Suprapubic skin (tissue), 4 donors: ENCODE results near the gene LHPP.

ENCODE experiments used
- EP300 ChIP-seq: sonication (generic); formaldehyde crosslinking; IDR thresholded peaks from one replicate; pipeline ENCODE4 v1.6.1; 2017; ENCODE audit warnings: antibody characterized with exemption
- POLR2A ChIP-seq, 2 donors: fragments of 450-650 bp; IDR thresholded peaks; one replicate each; pipeline ENCODE4 v1.6.1; 2017; ENCODE audit warnings: antibody characterized with exemption in 2 of 2, mild to moderate bottlenecking in 2 of 2, moderate library complexity in 2 of 2
- POLR2AphosphoS5 ChIP-seq, 3 donors: sonication (generic); formaldehyde crosslinking; IDR thresholded peaks; one replicate each; pipeline ENCODE4 v1.6.1; 2017; ENCODE audit warnings: antibody characterized with exemption in 3 of 3
- TF ChIP-seq, protein P1 (sequence below), 2 donors: fragments of 200-600 bp in 1 of 2; fragments of 450-650 bp in 1 of 2; sonication (generic) in 1 of 2; IDR thresholded peaks; one replicate each; pipeline ENCODE4 v1.5.1; 2016 to 2019; ENCODE audit warnings: antibody characterized with exemption in 2 of 2, mild to moderate bottlenecking in 1 of 2, moderate library complexity in 1 of 2

DNA sequence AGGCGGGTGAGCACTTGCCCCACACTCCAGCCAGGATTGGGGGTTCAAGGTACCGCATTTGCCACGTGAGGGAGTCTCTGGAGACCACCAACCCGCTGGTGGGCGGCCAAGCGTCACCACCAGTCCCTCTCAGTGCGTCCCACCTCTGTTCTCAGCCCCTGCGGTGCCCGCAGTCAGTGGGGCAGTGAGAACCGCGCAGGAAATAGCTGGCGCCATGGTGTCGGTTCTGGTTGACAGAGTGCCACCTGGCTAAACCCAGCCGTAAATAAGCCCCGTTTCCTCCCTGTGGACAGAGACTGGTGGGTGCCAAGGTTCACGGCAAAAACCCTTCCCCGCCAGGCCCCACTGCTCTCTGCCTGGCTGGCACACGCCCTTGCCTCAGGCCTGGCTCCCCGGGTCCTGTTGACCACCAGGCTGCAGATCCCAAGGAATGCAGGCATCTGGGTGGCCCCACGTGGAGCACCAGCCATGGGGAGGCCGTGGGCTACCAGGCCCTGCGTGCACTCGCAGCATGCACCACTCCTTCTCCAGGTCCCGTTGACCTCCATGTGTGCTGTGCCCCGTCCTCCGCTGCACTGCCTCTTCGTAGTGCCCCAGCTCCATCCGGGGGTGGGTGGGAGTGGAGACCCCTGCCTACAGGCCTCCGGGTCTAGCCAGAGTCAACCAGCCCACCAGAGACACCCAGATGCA lies 140.0 kb downstream of the LHPP start:
- TF ChIP-seq, protein P1, sequence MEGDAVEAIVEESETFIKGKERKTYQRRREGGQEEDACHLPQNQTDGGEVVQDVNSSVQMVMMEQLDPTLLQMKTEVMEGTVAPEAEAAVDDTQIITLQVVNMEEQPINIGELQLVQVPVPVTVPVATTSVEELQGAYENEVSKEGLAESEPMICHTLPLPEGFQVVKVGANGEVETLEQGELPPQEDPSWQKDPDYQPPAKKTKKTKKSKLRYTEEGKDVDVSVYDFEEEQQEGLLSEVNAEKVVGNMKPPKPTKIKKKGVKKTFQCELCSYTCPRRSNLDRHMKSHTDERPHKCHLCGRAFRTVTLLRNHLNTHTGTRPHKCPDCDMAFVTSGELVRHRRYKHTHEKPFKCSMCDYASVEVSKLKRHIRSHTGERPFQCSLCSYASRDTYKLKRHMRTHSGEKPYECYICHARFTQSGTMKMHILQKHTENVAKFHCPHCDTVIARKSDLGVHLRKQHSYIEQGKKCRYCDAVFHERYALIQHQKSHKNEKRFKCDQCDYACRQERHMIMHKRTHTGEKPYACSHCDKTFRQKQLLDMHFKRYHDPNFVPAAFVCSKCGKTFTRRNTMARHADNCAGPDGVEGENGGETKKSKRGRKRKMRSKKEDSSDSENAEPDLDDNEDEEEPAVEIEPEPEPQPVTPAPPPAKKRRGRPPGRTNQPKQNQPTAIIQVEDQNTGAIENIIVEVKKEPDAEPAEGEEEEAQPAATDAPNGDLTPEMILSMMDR (IDR thresholded peaks at IDR 0.05) = no peak
- no peak for TF ChIP-seq EP300
- TF ChIP-seq POLR2A (IDR thresholded peaks at IDR 0.05) = no peak
- no peak for TF ChIP-seq POLR2AphosphoS5 (IDR thresholded peaks at IDR 0.05)
